Sigmoid colon (tissue), 7 donors: ENCODE results near the gene LRP10. TPM values are rescaled to one million over a fixed set of nuclear protein-coding genes. Genes with fewer than 3 reads are reported as not detected.

Source experiments
- DNase-seq: peaks from one replicate; pipeline ENCODE4 v3.0.0-alpha.2; 2019
- H3K27ac ChIP-seq, 4 donors: fragments of 200-600 bp; sonication (generic); one replicate each; pipeline ENCODE4 v1.5.1; 2016 to 2019; ENCODE audit warnings: mild to moderate bottlenecking in 1 of 4
- H3K27me3 ChIP-seq, 3 donors: fragments of 200-600 bp; sonication (generic); one replicate each; pipeline ENCODE4 v1.5.1; 2019; ENCODE audit warnings: mild to moderate bottlenecking in 1 of 3
- H3K36me3 ChIP-seq, 4 donors: fragments of 200-600 bp; sonication (generic); one replicate each; pipeline ENCODE4 v1.5.1; 2016 to 2019
- H3K4me1 ChIP-seq, 4 donors: fragments of 200-600 bp; sonication (generic); one replicate each; pipeline ENCODE4 v1.5.1; 2017 to 2019
- H3K4me3 ChIP-seq, 4 donors: fragments of 200-600 bp; sonication (generic); one replicate each; pipeline ENCODE4 v1.5.1; 2017 to 2019; ENCODE audit warnings: mild to moderate bottlenecking in 2 of 4, moderate library complexity in 1 of 4
- H3K9me3 ChIP-seq, 4 donors: fragments of 200-600 bp in 3 of 4; sonication (generic) in 3 of 4; one replicate each; pipeline versions ENCODE4 v1.5.1 to v1.6.1; 2013 to 2019
- EP300 ChIP-seq, 4 donors: sonication (generic); formaldehyde crosslinking; IDR thresholded peaks; one replicate each; pipeline ENCODE4 v1.6.1; 2017; ENCODE audit warnings: antibody characterized with exemption in 4 of 4
- POLR2A ChIP-seq, 2 donors: fragments of 450-650 bp; IDR thresholded peaks; one replicate each; pipeline ENCODE4 v1.6.1; 2016; ENCODE audit warnings: antibody characterized with exemption in 2 of 2, mild to moderate bottlenecking in 2 of 2, moderate library complexity in 2 of 2
- POLR2AphosphoS5 ChIP-seq, 4 donors: sonication (generic); formaldehyde crosslinking; IDR thresholded peaks; one replicate each; pipeline ENCODE4 v1.6.1; 2017; ENCODE audit warnings: antibody characterized with exemption in 4 of 4
- WGBS, 2 donors: extraction: QIAGEN DNeasy Blood & Tissue Kit; methylation state at CpG; one replicate each; pipeline ENCODE4 v1.1.7; 2013; 5-methylcytosine and 5-hydroxymethylcytosine counted together
- intact Hi-C: fragments of 100-400 bp; cut with DNase I; formaldehyde crosslinking; loops from one replicate; pipeline ENCODE4 v1.15.1; 2023
- polyA plus RNA-seq, 3 donors: library from polyadenylated mRNA; stranded (reverse); fragments of 200-250 nt; gene quantifications; one replicate each; pipeline ENCODE4 v1.2.3, GENCODE V29; 2013
- total RNA-seq, 4 donors: library from RNA; depleted of rRNA; stranded (reverse); fragments of >200 nt; gene quantifications; one replicate each; pipeline ENCODE4 v1.1.0, GENCODE V29; 2016
- TF ChIP-seq, protein P1 (sequence below), 4 experiments: fragments of 450-650 bp in 3 of 4; fragments of 200-600 bp in 1 of 4; IDR thresholded peaks; one replicate each; pipeline ENCODE4 v1.5.1; 2016 to 2019; ENCODE audit warnings: antibody characterized with exemption in 4 of 4, mild to moderate bottlenecking in 3 of 4, moderate library complexity in 2 of 4
- donor health status: healthy with polysubstance abuse.
- donor health status: Bipolar disorder and iron deficiency.
- donor health status: healthy.

LRP10 gene
- total and polyA plus RNA-seq, 7 donors = 34.4 to 139 (median 85.9) TPM

DNA sequence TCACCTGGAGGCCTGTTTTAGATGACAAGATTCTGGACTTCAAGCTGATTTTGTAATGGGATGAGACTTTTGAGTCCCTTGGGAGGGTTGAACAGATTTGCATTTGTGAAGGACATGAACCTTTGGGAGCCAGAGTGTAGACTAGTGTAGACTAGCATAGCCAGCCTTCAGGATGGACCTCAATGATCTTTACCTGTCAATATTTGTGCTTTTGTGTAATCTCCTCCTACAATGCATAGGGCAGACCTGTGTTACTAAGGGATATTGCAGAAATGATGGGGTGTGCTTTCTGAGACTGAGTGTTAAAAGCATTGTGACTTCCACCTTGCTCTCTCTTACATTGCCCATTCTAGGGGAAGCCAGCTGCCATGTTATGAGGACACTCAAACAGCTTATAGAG, 9.9 kb upstream of the LRP10 start:
- intact Hi-C loops = no loop called here
- no peak overlapping the region for H3K4me3 ChIP-seq
- peaks cover 0 to 9% (median 2%) of the 10 kb centered on the region in 4 donors for H3K4me1 ChIP-seq
- TF ChIP-seq POLR2A (IDR thresholded peaks at IDR 0.05) (no peak), EP300 (IDR thresholded peaks at IDR 0.05) (no peak), POLR2AphosphoS5 (IDR thresholded peaks at IDR 0.05) (no peak)
- TF ChIP-seq, protein P1, sequence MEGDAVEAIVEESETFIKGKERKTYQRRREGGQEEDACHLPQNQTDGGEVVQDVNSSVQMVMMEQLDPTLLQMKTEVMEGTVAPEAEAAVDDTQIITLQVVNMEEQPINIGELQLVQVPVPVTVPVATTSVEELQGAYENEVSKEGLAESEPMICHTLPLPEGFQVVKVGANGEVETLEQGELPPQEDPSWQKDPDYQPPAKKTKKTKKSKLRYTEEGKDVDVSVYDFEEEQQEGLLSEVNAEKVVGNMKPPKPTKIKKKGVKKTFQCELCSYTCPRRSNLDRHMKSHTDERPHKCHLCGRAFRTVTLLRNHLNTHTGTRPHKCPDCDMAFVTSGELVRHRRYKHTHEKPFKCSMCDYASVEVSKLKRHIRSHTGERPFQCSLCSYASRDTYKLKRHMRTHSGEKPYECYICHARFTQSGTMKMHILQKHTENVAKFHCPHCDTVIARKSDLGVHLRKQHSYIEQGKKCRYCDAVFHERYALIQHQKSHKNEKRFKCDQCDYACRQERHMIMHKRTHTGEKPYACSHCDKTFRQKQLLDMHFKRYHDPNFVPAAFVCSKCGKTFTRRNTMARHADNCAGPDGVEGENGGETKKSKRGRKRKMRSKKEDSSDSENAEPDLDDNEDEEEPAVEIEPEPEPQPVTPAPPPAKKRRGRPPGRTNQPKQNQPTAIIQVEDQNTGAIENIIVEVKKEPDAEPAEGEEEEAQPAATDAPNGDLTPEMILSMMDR (IDR thresholded peaks at IDR 0.05) = no peak
- DNase-seq = no peak
- no peaks in the 10 kb centered on the region for H3K27me3 ChIP-seq
- no peaks in the 10 kb centered on the region for H3K36me3 ChIP-seq
- no peak overlapping the region for H3K27ac ChIP-seq
- no peaks in the 10 kb centered on the region for H3K9me3 ChIP-seq

DNA sequence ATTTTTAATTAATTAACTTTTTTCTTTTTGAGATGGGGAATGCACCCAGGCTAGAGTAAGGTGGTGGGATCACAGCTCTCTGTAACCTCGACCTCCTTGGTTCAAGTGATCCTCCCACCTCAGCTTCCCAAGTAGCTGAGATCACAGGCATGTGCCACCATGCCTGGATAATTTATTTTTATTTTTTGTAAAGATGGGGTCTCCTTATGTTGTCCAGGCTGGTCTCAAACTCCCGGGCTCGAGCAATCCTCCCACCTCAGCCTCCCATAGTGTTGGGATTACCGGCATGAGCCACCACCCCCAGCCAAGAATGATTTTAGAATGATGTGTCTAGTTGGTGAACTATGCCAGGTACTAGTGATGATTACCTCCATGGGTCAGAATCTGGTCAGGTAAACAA, 6.6 kb upstream of the LRP10 start:
- 86 to 87% methylated on average over 4 of the region's 4 CpGs for WGBS, 2 donors
- Histone ChIP-seq H3K4me1 (peaks cover 0 to 11% (median 7%) of the 10 kb centered on the region in 4 donors), H3K36me3 (no peaks in the 10 kb centered on the region), H3K4me3 (no peak overlapping the region), H3K27me3 (no peaks in the 10 kb centered on the region), H3K27ac (no peak overlapping the region), H3K9me3 (no peaks in the 10 kb centered on the region)
- TF ChIP-seq, protein P1 (IDR thresholded peaks at IDR 0.05) = no peak
- intact Hi-C loops = no loop called here
- DNase-seq = no peak

DNA sequence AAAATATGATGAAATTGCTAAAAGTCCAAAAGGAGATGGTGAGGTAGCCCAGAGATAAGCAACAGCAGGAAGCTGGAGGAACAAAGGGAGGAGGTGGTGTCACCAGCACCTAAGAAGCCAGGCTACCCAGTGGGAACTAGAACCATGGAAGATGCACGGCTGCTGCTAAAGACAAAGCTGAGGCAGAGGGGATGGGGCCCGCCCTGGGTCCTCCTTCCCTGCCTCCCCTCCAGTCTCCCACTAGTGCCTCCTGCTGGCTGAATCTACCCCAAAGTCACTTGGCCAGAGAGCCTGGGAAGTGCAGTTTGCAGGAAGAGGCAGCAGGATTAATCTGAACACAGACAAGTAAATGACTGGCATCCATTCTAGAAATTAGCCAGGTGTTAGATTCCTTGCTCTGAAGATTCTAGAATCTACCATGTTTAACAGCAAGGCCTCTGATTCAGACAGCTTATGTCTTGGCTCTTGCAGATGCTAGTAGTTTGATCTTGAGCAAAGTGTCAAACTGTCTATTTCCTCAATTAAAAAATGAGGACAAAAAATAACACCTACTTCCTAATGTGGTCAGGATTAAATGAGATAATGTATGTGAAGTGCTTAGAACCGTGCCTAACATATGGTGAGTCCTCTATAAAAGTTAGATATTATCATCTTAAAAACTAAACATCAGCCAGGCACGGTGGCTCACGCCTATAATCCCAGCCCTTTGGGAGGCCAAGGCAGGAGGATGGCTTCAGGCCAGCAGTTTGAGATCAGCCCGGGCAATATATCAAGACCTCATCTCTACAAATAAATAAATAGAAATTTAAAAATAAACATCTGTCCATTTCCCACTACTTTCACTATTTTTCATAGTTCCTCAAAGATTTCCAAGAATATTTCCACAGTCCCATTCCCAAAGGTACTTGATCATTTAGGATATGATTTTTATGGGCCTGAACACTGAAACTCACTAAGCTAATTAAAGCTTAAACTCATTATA, 5.8 kb upstream of the LRP10 start:
- Histone ChIP-seq H3K4me3 (no peak overlapping the region), H3K27ac (peak overlapping the region in 1 of 4 donors; percentile 17), H3K9me3 (no peaks in the 10 kb centered on the region), H3K27me3 (no peaks in the 10 kb centered on the region), H3K36me3 (no peaks in the 10 kb centered on the region), H3K4me1 (peaks cover 0 to 18% (median 15%) of the 10 kb centered on the region in 4 donors)
- DNase-seq = no peak
- TF ChIP-seq POLR2AphosphoS5 (IDR thresholded peaks at IDR 0.05) (no peak), EP300 (IDR thresholded peaks at IDR 0.05) (no peak), POLR2A (IDR thresholded peaks at IDR 0.05) (no peak)
- TF ChIP-seq, protein P1 (IDR thresholded peaks at IDR 0.05) = no peak
- 48 to 64% methylated on average over 6 of the region's 6 CpGs for WGBS, 2 donors
- intact Hi-C loops = no loop called here

GRCh38 chr14:22866874-22867273, 4.7 kb upstream of the LRP10 start:
- intact Hi-C loops = no loop called here
- Histone ChIP-seq H3K36me3 (no peaks in the 10 kb centered on the region), H3K4me1 (peaks cover 0 to 20% (median 17%) of the 10 kb centered on the region in 4 donors), H3K9me3 (no peaks in the 10 kb centered on the region), H3K27me3 (no peaks in the 10 kb centered on the region), H3K27ac (no peak overlapping the region), H3K4me3 (no peak overlapping the region)
- TF ChIP-seq, protein P1 (IDR thresholded peaks at IDR 0.05) = no peak
- no peak for TF ChIP-seq POLR2A (IDR thresholded peaks at IDR 0.05)
- no peak for TF ChIP-seq POLR2AphosphoS5 (IDR thresholded peaks at IDR 0.05)
- TF ChIP-seq EP300 (IDR thresholded peaks at IDR 0.05) = no peak
- no peak for DNase-seq
- WGBS, 2 donors = 97% methylated on average over 5 of the region's 5 CpGs
